ENCODE results near the gene CAMK2D. TPM values are rescaled to one million over a fixed set of nuclear protein-coding genes. Genes with fewer than 3 reads are reported as not detected.

The CAMK2D gene
- total RNA-seq, 2 experiments from 2014 or later: 29.9 to 32.9 TPM

DNA sequence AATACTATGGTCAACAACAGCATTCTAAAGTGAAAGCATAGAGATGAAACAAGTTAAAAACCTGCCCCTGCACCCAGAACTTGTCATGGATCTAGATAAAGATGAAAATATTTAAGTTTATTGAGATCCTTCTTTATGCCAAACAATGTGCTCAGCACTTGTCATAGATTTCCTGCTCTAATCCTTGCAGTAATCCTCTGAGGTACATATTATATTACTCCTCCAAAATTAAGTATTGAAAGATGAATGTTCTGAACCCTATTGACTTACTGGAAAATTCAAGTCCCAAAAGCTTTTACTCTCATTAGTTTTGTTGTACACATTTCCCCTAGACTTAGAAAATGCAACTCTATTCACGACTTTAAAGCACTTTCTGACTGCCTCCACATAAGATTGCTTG, 35.6 kb downstream of the CAMK2D start:
- DNase-seq (no peak), ATAC-seq (ENCODE audit: poor library complexity) (no peak)
- CTCF ChIA-PET: no interaction called here
- Histone ChIP-seq H3K27ac (ENCODE audit: low read depth in 1 of 2, low read length in 2 of 2) (no peak overlapping the region), H3K4me1 (ENCODE audit: insufficient read depth, low read length) (peaks cover 5% of the 10 kb centered on the region), H3K9me3 (ENCODE audit: control insufficient read depth in 1 of 2, insufficient read depth in 1 of 2, low read length in 2 of 2) (no peaks in the 10 kb centered on the region), H3K36me3 (ENCODE audit: insufficient read depth, low read length) (no peaks in the 10 kb centered on the region), H3K27me3 (ENCODE audit: control insufficient read depth in 1 of 2, insufficient read depth in 2 of 2, low read length in 2 of 2) (no peaks in the 10 kb centered on the region), H3K4me3 (ENCODE audit: low read length) (no peak overlapping the region)
- Mint-ChIP-seq H3K4me1 (ENCODE audit: low read depth) (peaks cover 68% of the 10 kb centered on the region), H3K27ac (no peak overlapping the region), H3K36me3 (ENCODE audit: low read depth) (peaks cover 15% of the 10 kb centered on the region), H3K27me3 (no peaks in the 10 kb centered on the region), H3K9me3 (no peaks in the 10 kb centered on the region), H3K4me3 (no peak overlapping the region)
- TF ChIP-seq, protein P1, sequence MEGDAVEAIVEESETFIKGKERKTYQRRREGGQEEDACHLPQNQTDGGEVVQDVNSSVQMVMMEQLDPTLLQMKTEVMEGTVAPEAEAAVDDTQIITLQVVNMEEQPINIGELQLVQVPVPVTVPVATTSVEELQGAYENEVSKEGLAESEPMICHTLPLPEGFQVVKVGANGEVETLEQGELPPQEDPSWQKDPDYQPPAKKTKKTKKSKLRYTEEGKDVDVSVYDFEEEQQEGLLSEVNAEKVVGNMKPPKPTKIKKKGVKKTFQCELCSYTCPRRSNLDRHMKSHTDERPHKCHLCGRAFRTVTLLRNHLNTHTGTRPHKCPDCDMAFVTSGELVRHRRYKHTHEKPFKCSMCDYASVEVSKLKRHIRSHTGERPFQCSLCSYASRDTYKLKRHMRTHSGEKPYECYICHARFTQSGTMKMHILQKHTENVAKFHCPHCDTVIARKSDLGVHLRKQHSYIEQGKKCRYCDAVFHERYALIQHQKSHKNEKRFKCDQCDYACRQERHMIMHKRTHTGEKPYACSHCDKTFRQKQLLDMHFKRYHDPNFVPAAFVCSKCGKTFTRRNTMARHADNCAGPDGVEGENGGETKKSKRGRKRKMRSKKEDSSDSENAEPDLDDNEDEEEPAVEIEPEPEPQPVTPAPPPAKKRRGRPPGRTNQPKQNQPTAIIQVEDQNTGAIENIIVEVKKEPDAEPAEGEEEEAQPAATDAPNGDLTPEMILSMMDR (IDR thresholded peaks at IDR 0.05): no peak
- POLR2A ChIA-PET: interaction anchor here (1.1 kb wide), 1 partner anchor 81 kb away, joined by 3 read pairs; no protein-coding TSS in a partner anchor
- intact Hi-C loops (cut with DNase I, micrococcal nuclease): loop anchor here in 1 of 2 experiments (5.0 kb wide), 1 partner anchor 36 kb away; the partner anchor contains the start of gene CAMK2D

DNA sequence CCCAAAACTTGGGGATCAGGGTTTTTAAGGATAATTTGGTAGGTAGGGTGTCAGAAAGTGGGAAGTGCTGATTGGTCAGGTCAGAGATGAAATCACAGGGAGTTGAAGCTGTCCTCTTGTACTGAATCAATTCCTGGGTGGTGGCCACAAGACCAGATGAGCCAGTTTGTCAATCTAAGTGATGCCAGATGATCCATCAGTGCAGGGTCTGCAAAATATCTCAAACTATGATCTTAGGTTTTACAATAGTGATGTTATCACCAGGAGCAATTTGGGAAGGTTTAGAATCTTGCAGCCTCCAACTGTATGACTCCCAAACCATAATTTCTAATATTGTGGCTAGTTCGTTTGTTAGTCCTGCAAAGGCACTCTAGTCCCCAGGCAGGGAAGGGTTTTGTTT, 43.3 kb downstream of the CAMK2D start:
- no peak for ATAC-seq (ENCODE audit: poor library complexity)
- POLR2A ChIA-PET: interaction anchor here (1.1 to 1.5 kb wide), 2 partner anchors 8 to 43 kb away, joined by 4 read pairs; no protein-coding TSS in a partner anchor
- DNase-seq: no peak

DNA sequence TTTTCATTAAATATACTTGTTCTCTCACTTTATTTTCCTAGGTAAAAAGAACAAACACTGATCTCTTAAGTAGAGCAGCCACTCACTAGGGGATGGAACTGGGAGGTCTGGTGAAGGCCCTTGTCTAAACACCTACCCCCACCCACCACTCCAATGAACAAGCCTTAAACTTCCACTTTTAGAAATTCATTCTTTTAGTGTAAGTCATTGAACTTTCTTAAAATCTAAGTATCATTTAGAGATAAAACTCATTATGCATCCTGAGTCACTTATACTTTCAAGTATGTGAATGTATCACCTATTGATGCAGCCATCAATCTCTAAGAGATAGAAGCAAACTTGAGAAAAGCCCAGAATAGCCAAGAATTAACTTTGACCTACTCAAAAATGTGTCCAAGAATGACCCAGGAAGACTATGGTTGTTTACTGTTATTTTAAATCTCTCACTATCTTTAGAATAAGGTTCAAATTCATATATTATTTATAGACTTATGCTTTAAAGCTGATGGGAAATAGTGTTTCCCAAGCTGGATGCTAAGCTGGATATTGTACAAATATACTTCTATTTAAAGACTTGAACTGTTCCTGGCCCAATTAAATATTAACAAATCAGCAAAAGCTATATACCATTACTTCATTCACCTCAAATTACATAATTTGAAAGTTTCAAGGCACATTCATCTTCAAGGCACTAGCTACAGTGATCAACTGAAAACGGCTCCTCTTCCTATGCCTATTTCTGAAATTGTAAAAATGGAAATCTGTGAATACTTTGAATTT, 49.5 kb downstream of the CAMK2D start:
- Mint-ChIP-seq H3K27me3 (no peaks in the 10 kb centered on the region), H3K4me3 (no peak overlapping the region), H3K27ac (no peak overlapping the region), H3K36me3 (ENCODE audit: low read depth) (peaks cover 7% of the 10 kb centered on the region), H3K4me1 (ENCODE audit: low read depth) (peaks cover 35% of the 10 kb centered on the region), H3K9me3 (no peaks in the 10 kb centered on the region)
- Histone ChIP-seq H3K27ac (ENCODE audit: low read depth in 1 of 2, low read length in 2 of 2) (no peak overlapping the region), H3K9me3 (ENCODE audit: control insufficient read depth in 1 of 2, insufficient read depth in 1 of 2, low read length in 2 of 2) (no peaks in the 10 kb centered on the region), H3K36me3 (ENCODE audit: insufficient read depth, low read length) (no peaks in the 10 kb centered on the region), H3K4me1 (ENCODE audit: insufficient read depth, low read length) (no peaks in the 10 kb centered on the region), H3K4me3 (ENCODE audit: low read length) (no peak overlapping the region), H3K27me3 (ENCODE audit: control insufficient read depth in 1 of 2, insufficient read depth in 2 of 2, low read length in 2 of 2) (no peaks in the 10 kb centered on the region)
- ChIA-PET POLR2A (interaction anchor here (1.1 kb wide), 1 partner anchor 34 kb away, joined by 3 read pairs; no protein-coding TSS in a partner anchor), CTCF (interaction anchor here (1.8 kb wide), 1 partner anchor 18 kb away, joined by 4 read pairs; no protein-coding TSS in a partner anchor)
- DNase-seq (no peak), ATAC-seq (ENCODE audit: poor library complexity) (no peak)
- intact Hi-C loops (cut with DNase I, micrococcal nuclease): no loop called here
- TF ChIP-seq, protein P1 (IDR thresholded peaks at IDR 0.05): no peak

More for the DNA sequence above, 43.3 kb downstream of the CAMK2D start:
- Mint-ChIP-seq H3K4me1 (ENCODE audit: low read depth) (peaks cover 34% of the 10 kb centered on the region), H3K27me3 (no peaks in the 10 kb centered on the region), H3K27ac (no peak overlapping the region), H3K36me3 (ENCODE audit: low read depth) (peaks cover 14% of the 10 kb centered on the region), H3K4me3 (no peak overlapping the region), H3K9me3 (no peaks in the 10 kb centered on the region)
- CTCF ChIA-PET: no interaction called here
- intact Hi-C loops (cut with DNase I, micrococcal nuclease): no loop called here
- Histone ChIP-seq H3K27me3 (ENCODE audit: control insufficient read depth in 1 of 2, insufficient read depth in 2 of 2, low read length in 2 of 2) (no peaks in the 10 kb centered on the region), H3K4me3 (ENCODE audit: low read length) (no peak overlapping the region), H3K36me3 (ENCODE audit: insufficient read depth, low read length) (peaks cover 4% of the 10 kb centered on the region), H3K27ac (ENCODE audit: low read depth in 1 of 2, low read length in 2 of 2) (no peak overlapping the region), H3K9me3 (ENCODE audit: control insufficient read depth in 1 of 2, insufficient read depth in 1 of 2, low read length in 2 of 2) (no peaks in the 10 kb centered on the region), H3K4me1 (ENCODE audit: insufficient read depth, low read length) (no peaks in the 10 kb centered on the region)
- TF ChIP-seq, protein P1 (IDR thresholded peaks at IDR 0.05): no peak

Data from CD4-positive, alpha-beta T cell (primary cell).